ENCODE measurements around the gene SYNE1. TPM values are rescaled to one million over a fixed set of nuclear protein-coding genes. Genes with fewer than 3 reads are reported as not detected.
"Not testable (repeated sequence)": the region's sequence is repeated elsewhere in the genome, so short reads cannot be mapped to it uniquely, and the experiment has no call there.

SYNE1 gene
- total RNA-seq, 3 donors from 2014 or later, result 16.8 to 78.6 (median 22.3) TPM

DNA sequence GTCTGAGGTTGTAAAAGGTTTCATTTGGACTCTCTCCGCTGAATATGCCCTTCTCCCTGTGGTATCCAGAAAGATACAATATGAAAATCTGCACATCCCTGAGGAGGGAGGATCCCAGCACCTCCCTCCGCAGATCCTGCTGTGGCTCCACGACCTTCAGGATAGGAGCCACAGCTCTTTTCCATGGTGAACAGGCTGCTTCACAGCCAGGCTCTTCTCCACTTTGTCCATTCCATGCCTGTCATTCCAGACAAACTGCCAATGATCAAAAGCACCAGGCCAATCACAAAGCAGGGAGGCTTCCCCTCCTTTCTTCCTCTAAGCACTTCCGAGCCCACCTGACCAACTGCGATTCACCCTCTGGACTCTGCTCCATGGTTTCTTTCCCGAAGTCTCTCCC lies 489.9 kb downstream of the SYNE1 start:
- ATAC-seq (no peak), DNase-seq (no peak)
- no peaks in the 10 kb centered on the region for H3K36me3 ChIP-seq (ENCODE audit: low read depth)
- no peak overlapping the region for H3K4me3 ChIP-seq
- H3K4me1 ChIP-seq (ENCODE audit: low read depth), result no peaks in the 10 kb centered on the region
- intact Hi-C loops (cut with DNase I, micrococcal nuclease), result no loop called here
- TF ChIP-seq CTCF (IDR thresholded peaks at IDR 0.05), result no peak
- no peaks in the 10 kb centered on the region for H3K9me3 ChIP-seq

- DNase-seq, result no peak
- ATAC-seq, result no peak
- H3K4me3 ChIP-seq, result no peak overlapping the region
- intact Hi-C loops (cut with DNase I, micrococcal nuclease), result no loop called here
- TF ChIP-seq CTCF (IDR thresholded peaks at IDR 0.05), result no peak
- H3K9me3 ChIP-seq, result no peaks in the 10 kb centered on the region
- H3K36me3 ChIP-seq (ENCODE audit: low read depth), result no peaks in the 10 kb centered on the region
- H3K4me1 ChIP-seq (ENCODE audit: low read depth), result no peaks in the 10 kb centered on the region
Measured at GRCh38 chr6:152146385-152146784, 490.8 kb downstream of the SYNE1 start.

DNA sequence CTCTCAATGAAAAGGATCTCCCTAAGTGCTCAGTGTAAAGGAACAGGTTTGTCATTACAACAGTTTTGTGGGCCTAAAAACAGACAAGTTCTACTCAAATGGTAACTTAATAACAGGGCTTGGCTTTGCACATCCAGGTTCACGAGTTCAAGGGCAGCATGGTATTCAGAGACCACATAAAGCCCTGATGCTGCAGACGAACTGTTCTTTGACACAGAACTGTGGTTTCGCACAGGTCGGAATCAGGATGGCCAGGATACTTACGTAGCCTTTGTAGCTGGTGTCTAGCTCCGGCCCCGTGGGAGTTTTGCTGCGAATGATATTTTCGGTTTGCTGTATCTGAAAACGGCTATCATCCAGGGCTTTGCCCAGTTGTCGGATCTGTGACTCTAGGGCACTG lies 493.8 kb downstream of the SYNE1 start:
- Histone ChIP-seq H3K4me1 (ENCODE audit: low read depth) (no peaks in the 10 kb centered on the region), H3K9me3 (no peaks in the 10 kb centered on the region), H3K4me3 (no peak overlapping the region), H3K36me3 (ENCODE audit: low read depth) (no peaks in the 10 kb centered on the region)
- intact Hi-C loops (cut with DNase I, micrococcal nuclease), result no loop called here
- DNase-seq (no peak), ATAC-seq (no peak)
- no peak for TF ChIP-seq CTCF (IDR thresholded peaks at IDR 0.05)

DNA sequence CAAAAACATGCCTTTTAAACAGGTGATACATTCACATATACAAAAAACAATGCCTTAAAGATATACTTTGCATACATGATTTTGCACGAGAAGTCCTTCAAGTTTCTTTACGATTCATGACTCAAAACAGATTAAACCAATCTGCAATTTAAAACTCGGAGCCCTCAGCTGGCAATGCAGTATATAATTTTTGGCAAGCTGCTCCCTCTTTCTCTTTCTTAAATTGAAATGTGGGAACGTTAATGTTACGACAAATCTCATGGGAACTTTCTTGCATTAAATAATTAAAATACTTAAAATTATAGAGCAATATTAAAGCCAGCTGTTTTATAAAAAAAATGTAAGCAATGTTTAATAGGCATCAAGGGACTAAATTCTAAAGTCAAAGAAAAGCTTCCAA lies 495.1 kb downstream of the SYNE1 start:
- Histone ChIP-seq H3K4me1 (ENCODE audit: low read depth) (no peaks in the 10 kb centered on the region), H3K4me3 (no peak overlapping the region), H3K36me3 (ENCODE audit: low read depth) (no peaks in the 10 kb centered on the region), H3K9me3 (no peaks in the 10 kb centered on the region)
- intact Hi-C loops (cut with DNase I, micrococcal nuclease), result no loop called here
- no peak for TF ChIP-seq CTCF (IDR thresholded peaks at IDR 0.05)
- ATAC-seq, result no peak
- DNase-seq, result no peak

DNA sequence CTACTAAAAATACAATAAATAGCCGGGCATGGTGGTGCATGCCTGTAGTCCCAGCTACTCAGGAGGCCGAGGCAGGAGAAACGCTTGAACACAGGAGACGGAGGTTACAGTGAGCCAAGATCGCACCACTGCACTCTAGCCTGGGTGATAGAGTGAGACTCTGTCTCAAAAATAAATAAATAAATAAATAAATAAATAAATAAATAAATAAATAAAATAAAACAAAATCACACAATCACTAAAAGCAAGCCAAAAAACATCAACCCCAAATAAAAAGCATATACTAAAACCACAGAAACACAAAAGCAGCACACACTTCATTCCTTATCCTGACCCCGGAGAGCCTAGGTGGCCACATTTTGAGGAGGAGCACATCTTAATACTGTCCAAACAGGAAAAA lies 498.8 kb downstream of the SYNE1 start:
- H3K36me3 ChIP-seq (ENCODE audit: low read depth); H3K9me3 ChIP-seq; intact Hi-C loops (cut with DNase I, micrococcal nuclease); H3K4me1 ChIP-seq (ENCODE audit: low read depth); DNase-seq; H3K4me3 ChIP-seq; ATAC-seq: not testable (repeated sequence)

DNA sequence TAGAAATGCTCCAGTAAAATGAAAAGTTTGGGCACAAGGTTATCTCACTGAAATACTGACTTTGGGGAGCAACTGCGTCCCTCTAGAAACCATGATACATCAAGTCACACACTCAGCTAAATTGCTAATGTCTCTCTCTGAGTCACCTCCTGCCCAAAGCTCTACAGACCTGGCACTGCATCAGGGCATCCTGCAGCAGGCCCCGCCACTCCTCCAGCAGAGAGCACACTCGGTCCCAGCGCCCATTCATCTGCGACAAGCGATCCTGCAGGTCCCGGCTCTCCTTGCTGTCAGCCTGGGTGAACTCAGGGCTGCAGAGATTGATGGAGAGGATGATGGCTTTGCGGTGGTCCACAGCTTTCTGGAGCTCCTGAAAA lies 500.7 kb downstream of the SYNE1 start:
- intact Hi-C loops (cut with DNase I, micrococcal nuclease), result no loop called here
- DNase-seq, result no peak
- Histone ChIP-seq H3K4me3 (no peak overlapping the region), H3K4me1 (ENCODE audit: low read depth) (no peaks in the 10 kb centered on the region), H3K9me3 (no peaks in the 10 kb centered on the region), H3K36me3 (ENCODE audit: low read depth) (no peaks in the 10 kb centered on the region)
- TF ChIP-seq CTCF (IDR thresholded peaks at IDR 0.05), result no peak
- ATAC-seq, result peak; percentile 49
